ENCODE data around the gene PPM1D. TPM values are rescaled to one million over a fixed set of nuclear protein-coding genes. Genes with fewer than 3 reads are reported as not detected.
"Not testable (repeated sequence)": the region's sequence is repeated elsewhere in the genome, so short reads cannot be mapped to it uniquely, and the experiment has no call there.

The PPM1D gene
- total RNA-seq, 2 experiments from 2014 or later: 9.1 to 16.5 TPM

DNA sequence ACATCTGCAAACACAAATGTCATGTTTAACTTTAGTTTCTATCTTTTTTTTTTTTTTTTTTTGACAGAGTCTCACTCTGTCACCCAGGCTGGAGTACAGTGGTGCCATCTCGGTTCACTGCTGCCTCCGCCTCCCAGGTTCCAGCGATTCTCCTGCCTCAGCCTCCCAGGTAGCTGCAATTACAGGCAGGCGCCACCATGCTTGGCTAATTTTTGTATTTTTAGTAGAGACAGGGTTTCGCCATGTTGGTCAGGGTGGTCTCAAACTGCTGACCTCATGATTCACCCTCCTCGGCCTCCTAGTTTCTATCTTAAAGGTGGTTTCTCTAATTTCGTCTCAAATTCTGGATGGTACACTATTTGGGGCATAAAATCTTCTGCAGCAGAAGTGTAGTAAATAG lies 5.8 kb upstream of the PPM1D start:
- H2AFZ ChIP-seq (ENCODE audit: low read length); H3K27ac ChIP-seq (ENCODE audit: low read depth, low read length, poor library complexity, severe bottlenecking); H3K4me2 ChIP-seq (ENCODE audit: low read length); CTCF ChIA-PET (ENCODE audit: unreplicated experiment); intact Hi-C loops (cut with micrococcal nuclease; ENCODE audit: unreplicated experiment); H3K9me2 ChIP-seq (ENCODE audit: insufficient read depth, low read length); BruUV-seq (replicated peaks); H3K79me2 ChIP-seq (ENCODE audit: insufficient read depth, low read depth, low read length); DNase-seq (ENCODE audit: low spot score); H3K36me3 ChIP-seq (ENCODE audit: insufficient read depth, low read length); H4K20me1 ChIP-seq (ENCODE audit: insufficient read depth, low read length); H3K9me3 ChIP-seq (ENCODE audit: low read length); H3K4me3 ChIP-seq (ENCODE audit: low read depth, low read length, poor library complexity, severe bottlenecking): not testable (repeated sequence)
- POLR2A ChIA-PET: interaction anchor here (0.6 to 1.2 kb wide), 2 partner anchors 9 to 124 kb away, joined by 3 to 4 read pairs; no protein-coding TSS in a partner anchor
- peaks cover 13% of the 10 kb centered on the region for H3K4me1 ChIP-seq (ENCODE audit: insufficient read depth, low read length, poor library complexity, severe bottlenecking)

GRCh38 chr17:60594734-60595133 lies 5.3 kb upstream of the PPM1D start:
- H3K36me3 ChIP-seq (ENCODE audit: insufficient read depth, low read length): no peaks in the 10 kb centered on the region
- BruUV-seq (replicated peaks): no TSS peak
- intact Hi-C loops (cut with micrococcal nuclease; ENCODE audit: unreplicated experiment): no loop called here
- no peak overlapping the region for H3K27ac ChIP-seq (ENCODE audit: low read depth, low read length, poor library complexity, severe bottlenecking)
- H3K9me2 ChIP-seq (ENCODE audit: insufficient read depth, low read length): no peaks in the 10 kb centered on the region
- TF ChIP-seq EZH2phosphoT487 (IDR thresholded peaks at IDR 0.05; ENCODE audit: borderline replicate concordance, low read depth, low read length): no peak
- no peak for TF ChIP-seq CTCF (conservative IDR thresholded peaks at IDR 0.05; ENCODE audit: low read length)
- H3K4me1 ChIP-seq (ENCODE audit: insufficient read depth, low read length, poor library complexity, severe bottlenecking): peaks cover 15% of the 10 kb centered on the region
- H2AFZ ChIP-seq (ENCODE audit: low read length): no peak overlapping the region
- DNase-seq (ENCODE audit: low spot score): no peak
- H3K4me2 ChIP-seq (ENCODE audit: low read length): no peak overlapping the region
- no peaks in the 10 kb centered on the region for H4K20me1 ChIP-seq (ENCODE audit: insufficient read depth, low read length)
- no peak overlapping the region for H3K4me3 ChIP-seq (ENCODE audit: low read depth, low read length, poor library complexity, severe bottlenecking)
- no peaks in the 10 kb centered on the region for H3K9me3 ChIP-seq (ENCODE audit: low read length)
- CTCF ChIA-PET (ENCODE audit: unreplicated experiment): no interaction called here
- POLR2A ChIA-PET: interaction anchor here (0.6 to 1.2 kb wide), 2 partner anchors 10 to 124 kb away, joined by 3 to 4 read pairs; no protein-coding TSS in a partner anchor
- H3K79me2 ChIP-seq (ENCODE audit: insufficient read depth, low read depth, low read length): peaks cover 5% of the 10 kb centered on the region; the same call in 1 of the 2 replicates

GRCh38 chr17:60597297-60597696 lies 2.7 kb upstream of the PPM1D start:
- BruUV-seq (replicated peaks): no TSS peak
- no peaks in the 10 kb centered on the region for H3K9me3 ChIP-seq (ENCODE audit: low read length)
- peaks cover 23% of the 10 kb centered on the region for H3K79me2 ChIP-seq (ENCODE audit: insufficient read depth, low read depth, low read length)
- peaks cover 15% of the 10 kb centered on the region for H3K4me1 ChIP-seq (ENCODE audit: insufficient read depth, low read length, poor library complexity, severe bottlenecking)
- no peak overlapping the region for H3K4me2 ChIP-seq (ENCODE audit: low read length)
- no peak overlapping the region for H3K27ac ChIP-seq (ENCODE audit: low read depth, low read length, poor library complexity, severe bottlenecking)
- H3K36me3 ChIP-seq (ENCODE audit: insufficient read depth, low read length): no peaks in the 10 kb centered on the region
- POLR2A ChIA-PET: no interaction called here
- H3K4me3 ChIP-seq (ENCODE audit: low read depth, low read length, poor library complexity, severe bottlenecking): no peak overlapping the region
- H3K9me2 ChIP-seq (ENCODE audit: insufficient read depth, low read length): no peaks in the 10 kb centered on the region
- no peak for TF ChIP-seq CTCF (conservative IDR thresholded peaks at IDR 0.05; ENCODE audit: low read length)
- intact Hi-C loops (cut with micrococcal nuclease; ENCODE audit: unreplicated experiment): no loop called here
- CTCF ChIA-PET (ENCODE audit: unreplicated experiment): no interaction called here
- no peak overlapping the region; the same call in 1 of the 2 replicates for H2AFZ ChIP-seq (ENCODE audit: low read length)
- H4K20me1 ChIP-seq (ENCODE audit: insufficient read depth, low read length): peaks cover 13% of the 10 kb centered on the region
- no peak for DNase-seq (ENCODE audit: low spot score)
